ENCODE measurements around the gene RLBP1.

DNA sequence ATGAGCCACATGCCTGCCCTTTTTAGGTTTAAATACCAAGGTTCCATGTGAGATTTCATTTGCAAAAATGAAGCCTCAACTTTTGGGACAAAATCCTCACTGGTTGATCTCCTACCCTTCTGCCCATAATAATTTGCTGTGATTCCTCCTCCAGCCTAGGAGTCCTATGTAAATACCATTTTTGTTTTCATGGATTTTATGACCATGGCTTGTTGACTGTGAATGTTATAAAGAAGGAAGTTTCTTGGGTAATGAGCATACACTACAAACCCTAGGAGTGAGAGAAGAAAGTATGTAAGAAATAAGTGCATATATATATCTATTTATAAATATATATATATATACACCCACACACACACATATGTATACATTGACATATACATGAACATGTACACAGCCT is 13.1 kb downstream of the RLBP1 start:
- TF ChIP-seq, protein P1, sequence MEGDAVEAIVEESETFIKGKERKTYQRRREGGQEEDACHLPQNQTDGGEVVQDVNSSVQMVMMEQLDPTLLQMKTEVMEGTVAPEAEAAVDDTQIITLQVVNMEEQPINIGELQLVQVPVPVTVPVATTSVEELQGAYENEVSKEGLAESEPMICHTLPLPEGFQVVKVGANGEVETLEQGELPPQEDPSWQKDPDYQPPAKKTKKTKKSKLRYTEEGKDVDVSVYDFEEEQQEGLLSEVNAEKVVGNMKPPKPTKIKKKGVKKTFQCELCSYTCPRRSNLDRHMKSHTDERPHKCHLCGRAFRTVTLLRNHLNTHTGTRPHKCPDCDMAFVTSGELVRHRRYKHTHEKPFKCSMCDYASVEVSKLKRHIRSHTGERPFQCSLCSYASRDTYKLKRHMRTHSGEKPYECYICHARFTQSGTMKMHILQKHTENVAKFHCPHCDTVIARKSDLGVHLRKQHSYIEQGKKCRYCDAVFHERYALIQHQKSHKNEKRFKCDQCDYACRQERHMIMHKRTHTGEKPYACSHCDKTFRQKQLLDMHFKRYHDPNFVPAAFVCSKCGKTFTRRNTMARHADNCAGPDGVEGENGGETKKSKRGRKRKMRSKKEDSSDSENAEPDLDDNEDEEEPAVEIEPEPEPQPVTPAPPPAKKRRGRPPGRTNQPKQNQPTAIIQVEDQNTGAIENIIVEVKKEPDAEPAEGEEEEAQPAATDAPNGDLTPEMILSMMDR (conservative IDR thresholded peaks at IDR 0.05; ENCODE audit: low read depth in 2 of 2) = no peak
- no peak for TF ChIP-seq EZH2phosphoT487 (IDR thresholded peaks at IDR 0.05; ENCODE audit: unreplicated experiment)
- TF ChIP-seq POLR2AphosphoS5 (IDR thresholded peaks at IDR 0.05; ENCODE audit: low read depth) = no peak
- TF ChIP-seq CREB1 (CRISPR knock-in tag; IDR thresholded peaks at IDR 0.05; ENCODE audit: low read depth) = no peak
- TF ChIP-seq EZH2 (IDR thresholded peaks at IDR 0.05; ENCODE audit: low read depth, unreplicated experiment) = no peak
